ENCODE data around the gene HDAC5.

- TF ChIP-seq EZH2phosphoT487 (IDR thresholded peaks at IDR 0.05; ENCODE audit: borderline replicate concordance, low read depth, low read length): no peak
- TF ChIP-seq, protein P1, sequence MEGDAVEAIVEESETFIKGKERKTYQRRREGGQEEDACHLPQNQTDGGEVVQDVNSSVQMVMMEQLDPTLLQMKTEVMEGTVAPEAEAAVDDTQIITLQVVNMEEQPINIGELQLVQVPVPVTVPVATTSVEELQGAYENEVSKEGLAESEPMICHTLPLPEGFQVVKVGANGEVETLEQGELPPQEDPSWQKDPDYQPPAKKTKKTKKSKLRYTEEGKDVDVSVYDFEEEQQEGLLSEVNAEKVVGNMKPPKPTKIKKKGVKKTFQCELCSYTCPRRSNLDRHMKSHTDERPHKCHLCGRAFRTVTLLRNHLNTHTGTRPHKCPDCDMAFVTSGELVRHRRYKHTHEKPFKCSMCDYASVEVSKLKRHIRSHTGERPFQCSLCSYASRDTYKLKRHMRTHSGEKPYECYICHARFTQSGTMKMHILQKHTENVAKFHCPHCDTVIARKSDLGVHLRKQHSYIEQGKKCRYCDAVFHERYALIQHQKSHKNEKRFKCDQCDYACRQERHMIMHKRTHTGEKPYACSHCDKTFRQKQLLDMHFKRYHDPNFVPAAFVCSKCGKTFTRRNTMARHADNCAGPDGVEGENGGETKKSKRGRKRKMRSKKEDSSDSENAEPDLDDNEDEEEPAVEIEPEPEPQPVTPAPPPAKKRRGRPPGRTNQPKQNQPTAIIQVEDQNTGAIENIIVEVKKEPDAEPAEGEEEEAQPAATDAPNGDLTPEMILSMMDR (conservative IDR thresholded peaks at IDR 0.05; ENCODE audit: low read length): no peak
These were observed 4.9 kb upstream of the HDAC5 start for GRCh38 chr17:44128383-44128782.

Data from OCI-LY7 (cell line).